Astrocyte of the cerebellum (primary cell): Measurements from ENCODE around the gene AUP1.
"Not testable (repeated sequence)": the region's sequence is repeated elsewhere in the genome, so short reads cannot be mapped to it uniquely, and the experiment has no call there.

Experiments
- DNase-seq: peaks from one replicate; pipeline ENCODE4 v3.0.0-alpha.2; 2011; ENCODE audit warnings: low read depth
- H3K4me3 ChIP-seq: 2 replicates; pipeline ENCODE4 v1.5.1; 2011; ENCODE audit warnings: mild to moderate bottlenecking, low read depth, low read length, moderate library complexity
- CTCF ChIP-seq: IDR thresholded peaks from 2 replicates; pipeline ENCODE4 v1.5.1; 2012; ENCODE audit warnings: low read length, low read depth, moderate library complexity, mild to moderate bottlenecking; ENCODE audit errors: missing control alignments
- in situ Hi-C: cut with HindIII; loops from 2 replicates; pipeline ENCODE4 v1.10.0; 2017; ENCODE audit warnings: low sequenced_read_pairs

AUP1 gene

GRCh38 chr2:74495440-74495839 is 34.1 kb downstream of the AUP1 start:
- no peak for DNase-seq
- in situ Hi-C loops: no loop called here
- TF ChIP-seq CTCF: no peak
- H3K4me3 ChIP-seq: no peak overlapping the region

- in situ Hi-C loops: loop anchor here (5.0 kb wide), 1 partner anchor 84 kb away; no protein-coding TSS in a partner anchor
- TF ChIP-seq CTCF: no peak
- DNase-seq: no peak
- no peak overlapping the region for H3K4me3 ChIP-seq
These were observed 36.0 kb downstream of the AUP1 start for GRCh38 chr2:74493546-74493945.

- no peak for TF ChIP-seq CTCF
- DNase-seq: no peak
- no peak overlapping the region for H3K4me3 ChIP-seq
- in situ Hi-C loops: loop anchor here (5.0 kb wide), 1 partner anchor 85 kb away; no protein-coding TSS in a partner anchor
These were observed 37.6 kb downstream of the AUP1 start for GRCh38 chr2:74491648-74492544.

- in situ Hi-C loops: loop anchor here (5.0 kb wide), 1 partner anchor 87 kb away; no protein-coding TSS in a partner anchor
- DNase-seq: no peak
- no peak overlapping the region for H3K4me3 ChIP-seq
- no peak for TF ChIP-seq CTCF
These were observed 39.6 kb downstream of the AUP1 start for GRCh38 chr2:74489906-74490305.

- no peak for TF ChIP-seq CTCF
These were observed 40.6 kb downstream of the AUP1 start for GRCh38 chr2:74488643-74489481.

GRCh38 chr2:74486141-74486540 is 43.4 kb downstream of the AUP1 start:
- no peak for DNase-seq
- in situ Hi-C loops: no loop called here
- H3K4me3 ChIP-seq: no peak overlapping the region
- TF ChIP-seq CTCF: no peak

More at GRCh38 chr2:74488643-74489481, 40.6 kb downstream of the AUP1 start:
- in situ Hi-C loops: no loop called here
- H3K4me3 ChIP-seq: no peak overlapping the region
- no peak for DNase-seq

- peak overlapping the region; percentile 94 for H3K4me3 ChIP-seq
- in situ Hi-C loops, DNase-seq: not testable (repeated sequence)
These were observed 45.8 kb downstream of the AUP1 start for GRCh38 chr2:74483675-74484164.
